HEK293 (cell line): ENCODE data around the gene PTPRCAP.

Experiments used
- CTCF ChIA-PET: fragments of 350-600 bp; formaldehyde crosslinking; extraction: SDS; loops from one replicate; lab custom pipeline; 2021; ENCODE audit warnings: antibody characterized with exemption; lab: Yijun Ruan, JAX
- POLR2A ChIA-PET: fragments of 300-600 bp; formaldehyde crosslinking; extraction: SDS; loops from one replicate; lab custom pipeline; 2020; ENCODE audit warnings: antibody characterized with exemption, inconsistent platforms; lab: Yijun Ruan, JAX
- H3K27ac ChIP-seq: fragments of 200-500 bp; sonication (Bioruptor generic); 2 replicates; pipeline ENCODE4 v1.5.1; 2014; ENCODE audit warnings: low read depth, low read length, control low read depth, inconsistent platforms; ENCODE audit errors: extremely low read depth
- H3K36me3 ChIP-seq, 2 experiments: fragments of 200-500 bp in 1 of 2; sonication (Bioruptor generic) in 1 of 2; 1 replicate in 1 of 2; 2 replicates in 1 of 2; pipeline ENCODE4 v1.5.1; 2014 to 2017; ENCODE audit warnings: inconsistent platforms in 2 of 2, low read length in 2 of 2; ENCODE audit not compliant: control insufficient read depth in 2 of 2, insufficient read depth in 1 of 2
- H3K4me1 ChIP-seq: fragments of 200-500 bp; sonication (Bioruptor generic); 2 replicates; pipeline ENCODE4 v1.5.1; 2014; ENCODE audit warnings: mild to moderate bottlenecking, low read length, inconsistent platforms; ENCODE audit not compliant: control insufficient read depth, insufficient read depth
- H3K4me3 ChIP-seq: 2 replicates; pipeline ENCODE4 v1.5.1; 2011; ENCODE audit warnings: low read depth, mild to moderate bottlenecking, control low read depth, low read length, moderate library complexity
- H3K9me3 ChIP-seq: fragments of 200-500 bp; sonication (Bioruptor generic); 2 replicates; pipeline ENCODE4 v1.5.1; 2014; ENCODE audit warnings: low read depth, low read length, inconsistent platforms; ENCODE audit not compliant: control insufficient read depth, insufficient read depth
- GFI1B ChIP-seq: fragments of 450-650 bp; formaldehyde crosslinking; IDR thresholded peaks from 2 replicates; pipeline ENCODE4 v1.5.1; 2016; ENCODE audit warnings: missing biosample characterization, missing genetic modification characterization
- GLIS1 ChIP-seq: fragments of 450-650 bp; formaldehyde crosslinking; IDR thresholded peaks from 2 replicates; pipeline ENCODE4 v1.5.1; 2016; ENCODE audit warnings: missing biosample characterization, missing genetic modification characterization
- KLF10 ChIP-seq: fragments of 450-650 bp; IDR thresholded peaks from 2 replicates; pipeline ENCODE4 v1.5.1; 2018; ENCODE audit warnings: missing biosample characterization, mild to moderate bottlenecking, missing genetic modification characterization
- KLF9 ChIP-seq: fragments of 450-650 bp; formaldehyde crosslinking; IDR thresholded peaks from 2 replicates; pipeline ENCODE4 v1.5.1; 2016; ENCODE audit warnings: missing biosample characterization, missing genetic modification characterization, low read depth
- TCF7L2 ChIP-seq: IDR thresholded peaks from 2 replicates; pipeline ENCODE4 v1.6.1; 2011; ENCODE audit warnings: low read depth, mild to moderate bottlenecking, inconsistent platforms, low read length, moderate library complexity, borderline replicate concordance
- TRIM28 ChIP-seq: IDR thresholded peaks from 2 replicates; pipeline ENCODE4 v1.6.1; 2011; ENCODE audit warnings: low read length, control low read depth, borderline replicate concordance
- ZNF140 ChIP-seq: fragments of 450-650 bp; formaldehyde crosslinking; IDR thresholded peaks from 2 replicates; pipeline ENCODE4 v1.5.1; 2016; ENCODE audit warnings: missing biosample characterization, missing genetic modification characterization
- ZNF146 ChIP-seq: fragments of 450-650 bp; formaldehyde crosslinking; IDR thresholded peaks from 2 replicates; pipeline ENCODE4 v1.5.1; 2016; ENCODE audit warnings: missing biosample characterization, missing genetic modification characterization
- ZNF2 ChIP-seq: fragments of 450-650 bp; formaldehyde crosslinking; IDR thresholded peaks from 2 replicates; pipeline ENCODE4 v1.5.1; 2016; ENCODE audit warnings: missing biosample characterization, missing genetic modification characterization
- ZNF341 ChIP-seq: fragments of 450-650 bp; formaldehyde crosslinking; IDR thresholded peaks from 2 replicates; pipeline ENCODE4; 2016; ENCODE audit warnings: low read depth, missing biosample characterization, missing genetic modification characterization
- ZNF354C ChIP-seq: fragments of 450-650 bp; formaldehyde crosslinking; IDR thresholded peaks from 2 replicates; pipeline ENCODE4 v1.5.1; 2016; ENCODE audit warnings: missing biosample characterization, missing genetic modification characterization, low read depth, borderline replicate concordance
- ZNF37A ChIP-seq: fragments of 450-650 bp; IDR thresholded peaks from 2 replicates; pipeline ENCODE4 v1.5.1; 2018; ENCODE audit warnings: missing biosample characterization, missing genetic modification characterization
- ZNF529 ChIP-seq: fragments of 450-650 bp; formaldehyde crosslinking; IDR thresholded peaks from 2 replicates; pipeline ENCODE4 v1.5.1; 2017; ENCODE audit warnings: missing genetic modification characterization, missing biosample characterization; ENCODE audit not compliant: insufficient replicate concordance
- ZNF600 ChIP-seq: fragments of 450-650 bp; formaldehyde crosslinking; IDR thresholded peaks from 2 replicates; pipeline ENCODE4 v1.5.1; 2016; ENCODE audit warnings: missing biosample characterization, missing genetic modification characterization
- ZNF654 ChIP-seq: fragments of 450-650 bp; formaldehyde crosslinking; IDR thresholded peaks from 2 replicates; pipeline ENCODE4 v1.5.1; 2016; ENCODE audit warnings: low read depth, missing biosample characterization, missing genetic modification characterization
- TF ChIP-seq, protein P1 (sequence below): fragments of 450-650 bp; formaldehyde crosslinking; IDR thresholded peaks from 2 replicates; pipeline ENCODE4 v1.5.1; 2016; ENCODE audit warnings: missing biosample characterization, missing genetic modification characterization, borderline replicate concordance
- TF ChIP-seq, protein P2 (sequence below): fragments of 450-650 bp; formaldehyde crosslinking; IDR thresholded peaks from 2 replicates; pipeline ENCODE4 v1.5.1; 2017; ENCODE audit warnings: missing biosample characterization, missing genetic modification characterization
- TF ChIP-seq, protein P3 (sequence below): fragments of 450-650 bp; formaldehyde crosslinking; optimal IDR thresholded peaks from 2 replicates; pipeline ENCODE3; 2016; ENCODE audit warnings: missing biosample characterization, mild to moderate bottlenecking, missing genetic modification characterization
- TF ChIP-seq, protein P4 (sequence below): fragments of 450-650 bp; formaldehyde crosslinking; IDR thresholded peaks from 2 replicates; pipeline ENCODE4 v1.5.1; 2016; ENCODE audit warnings: missing biosample characterization, missing genetic modification characterization
- TF ChIP-seq, protein P5 (sequence below): fragments of 450-650 bp; formaldehyde crosslinking; IDR thresholded peaks from 2 replicates; pipeline ENCODE4 v1.5.0; 2017; ENCODE audit warnings: missing biosample characterization, missing genetic modification characterization, borderline replicate concordance

PTPRCAP gene

DNA sequence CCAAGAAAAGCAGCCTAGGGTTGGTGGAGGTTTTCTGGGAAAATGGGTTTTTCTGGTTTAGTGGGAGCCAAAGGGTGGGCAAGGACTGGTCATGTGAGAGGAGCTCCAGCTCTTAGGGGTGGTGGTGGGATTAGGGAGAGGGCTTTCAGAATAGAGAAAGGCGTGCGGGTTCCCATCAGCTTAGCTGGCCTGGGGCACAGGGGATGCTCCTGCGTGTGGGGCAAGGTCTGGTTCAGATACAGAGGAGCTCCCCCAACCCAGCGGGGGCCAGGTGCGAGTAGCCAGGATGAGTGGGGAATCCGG, 30.9 kb upstream of the PTPRCAP start:
- POLR2A ChIA-PET: interaction anchor here (0.5 to 2.8 kb wide), 10 partner anchors 8 to 98 kb away, joined by 3 to 23 read pairs (median 5); partner anchors contain the start of genes AIP, PITPNM1, PPP1CA and PTPRCAP

DNA sequence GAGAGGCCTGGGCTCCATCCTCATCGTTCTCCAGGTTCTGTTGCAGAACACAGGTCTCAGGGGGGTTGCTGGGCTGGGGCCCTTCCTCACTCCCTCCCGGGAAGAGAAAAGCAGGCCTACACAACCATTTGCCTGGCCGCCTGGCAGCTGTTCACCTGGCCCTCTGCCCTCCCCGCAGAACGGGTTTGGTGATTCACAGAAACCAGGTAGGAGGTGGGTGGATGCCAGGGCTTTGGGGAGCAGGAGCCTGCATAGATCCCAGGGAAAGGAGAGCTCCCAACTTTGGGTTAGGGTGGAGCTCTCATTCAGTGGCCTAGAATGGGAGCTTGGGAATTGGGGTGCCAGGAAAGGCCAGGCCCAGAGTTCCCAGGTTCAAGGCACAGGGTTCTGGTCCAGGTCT, 30.6 kb upstream of the PTPRCAP start:
- ChIA-PET POLR2A (interaction anchor here (0.5 to 2.8 kb wide), 10 partner anchors 8 to 481 kb away, joined by 3 to 23 read pairs (median 5); partner anchors contain the start of genes AIP, PITPNM1, PPP1CA and PTPRCAP), CTCF (interaction anchor here (1.0 to 1.9 kb wide), 3 partner anchors 17 to 79 kb away, joined by 6 to 10 read pairs (median 10); partner anchors contain the start of gene PPP1CA)
- no peaks in the 10 kb centered on the region; the same call in 1 of the 2 replicates for H3K4me1 ChIP-seq
- no peaks in the 10 kb centered on the region for H3K9me3 ChIP-seq
- TF ChIP-seq GLIS1: 0 out of 2 replicates have a peak, but pooled peaks have one; percentile 2
- TF ChIP-seq, protein P1, sequence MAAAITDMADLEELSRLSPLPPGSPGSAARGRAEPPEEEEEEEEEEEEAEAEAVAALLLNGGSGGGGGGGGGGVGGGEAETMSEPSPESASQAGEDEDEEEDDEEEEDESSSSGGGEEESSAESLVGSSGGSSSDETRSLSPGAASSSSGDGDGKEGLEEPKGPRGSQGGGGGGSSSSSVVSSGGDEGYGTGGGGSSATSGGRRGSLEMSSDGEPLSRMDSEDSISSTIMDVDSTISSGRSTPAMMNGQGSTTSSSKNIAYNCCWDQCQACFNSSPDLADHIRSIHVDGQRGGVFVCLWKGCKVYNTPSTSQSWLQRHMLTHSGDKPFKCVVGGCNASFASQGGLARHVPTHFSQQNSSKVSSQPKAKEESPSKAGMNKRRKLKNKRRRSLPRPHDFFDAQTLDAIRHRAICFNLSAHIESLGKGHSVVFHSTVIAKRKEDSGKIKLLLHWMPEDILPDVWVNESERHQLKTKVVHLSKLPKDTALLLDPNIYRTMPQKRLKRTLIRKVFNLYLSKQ: no peak
- TF ChIP-seq ZNF37A (tag by site-specific recombination): no peak
- TF ChIP-seq, protein P2, sequence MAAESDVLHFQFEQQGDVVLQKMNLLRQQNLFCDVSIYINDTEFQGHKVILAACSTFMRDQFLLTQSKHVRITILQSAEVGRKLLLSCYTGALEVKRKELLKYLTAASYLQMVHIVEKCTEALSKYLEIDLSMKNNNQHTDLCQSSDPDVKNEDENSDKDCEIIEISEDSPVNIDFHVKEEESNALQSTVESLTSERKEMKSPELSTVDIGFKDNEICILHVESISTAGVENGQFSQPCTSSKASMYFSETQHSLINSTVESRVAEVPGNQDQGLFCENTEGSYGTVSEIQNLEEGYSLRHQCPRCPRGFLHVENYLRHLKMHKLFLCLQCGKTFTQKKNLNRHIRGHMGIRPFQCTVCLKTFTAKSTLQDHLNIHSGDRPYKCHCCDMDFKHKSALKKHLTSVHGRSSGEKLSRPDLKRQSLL (tag by site-specific recombination): 0 out of 2 replicates have a peak, but pooled peaks have one; percentile 59
- peak; percentile 66 for TF ChIP-seq ZNF341 (tag by site-specific recombination)
- H3K36me3 ChIP-seq: no peaks in the 10 kb centered on the region
- H3K4me3 ChIP-seq: peak overlapping the region; percentile 71
- no peak overlapping the region; the same call in 1 of the 2 replicates for H3K27ac ChIP-seq

More for the DNA sequence above, 30.9 kb upstream of the PTPRCAP start:
- CTCF ChIA-PET: interaction anchor here (1.6 to 1.9 kb wide), 2 partner anchors 67 to 80 kb away, joined by 10 read pairs; partner anchors contain the start of gene PPP1CA
- Histone ChIP-seq H3K4me1 (no peaks in the 10 kb centered on the region; the same call in 1 of the 2 replicates), H3K9me3 (no peaks in the 10 kb centered on the region), H3K27ac (peak overlapping the region; percentile 47; the same call in 1 of the 2 replicates), H3K4me3 (peak overlapping the region; percentile 71), H3K36me3 (no peaks in the 10 kb centered on the region)
- TF ChIP-seq ZNF654 (tag by site-specific recombination): no peak
- TF ChIP-seq ZNF146 (tag by site-specific recombination): no peak
- no peak for TF ChIP-seq ZNF354C (tag by site-specific recombination)
- no peak for TF ChIP-seq ZNF140 (tag by site-specific recombination)
- TF ChIP-seq TCF7L2: no peak
- TF ChIP-seq KLF9: no peak
- TF ChIP-seq GFI1B (tag by site-specific recombination): no peak

DNA sequence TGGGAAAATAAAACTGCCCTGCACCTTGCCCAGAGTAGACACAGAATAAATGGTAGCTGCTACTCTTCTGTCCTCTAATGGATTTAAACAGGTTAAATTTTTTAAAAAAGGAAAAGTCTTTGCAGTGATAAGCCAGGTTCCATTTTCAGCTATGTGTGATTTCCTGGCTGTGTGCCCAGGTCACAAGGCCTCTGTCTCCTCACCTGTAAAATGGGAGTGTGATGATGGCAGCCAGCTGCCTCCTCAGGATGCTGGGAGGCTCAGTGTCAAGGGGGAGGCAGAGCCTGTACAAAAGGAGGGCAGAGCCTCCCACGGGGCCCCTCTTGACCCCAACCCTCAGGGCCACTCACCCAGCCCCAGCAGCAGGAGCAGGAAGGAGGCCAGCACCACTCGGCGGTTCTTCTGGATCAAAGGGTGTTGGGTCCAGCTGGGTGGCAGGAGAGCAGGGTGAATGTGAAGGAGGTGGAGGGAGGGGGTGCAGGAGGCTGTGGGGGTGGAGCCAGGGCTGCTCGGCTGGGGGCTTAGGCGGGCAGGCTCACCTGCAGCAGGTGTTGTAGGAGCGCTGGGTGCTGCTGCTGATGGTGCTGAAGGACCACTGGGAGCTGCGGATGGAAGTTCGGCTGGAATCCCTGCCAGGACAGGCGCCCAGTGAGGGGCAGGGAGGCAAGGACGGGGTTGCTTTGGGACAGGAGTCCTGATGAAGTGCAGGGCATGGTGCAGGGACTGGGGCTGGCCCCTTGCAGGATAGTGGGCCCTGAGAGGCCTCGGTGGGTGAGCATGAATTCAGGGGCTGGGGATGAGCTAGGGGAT, 29.7 kb upstream of the PTPRCAP start:
- ChIA-PET CTCF (interaction anchor here (0.6 to 1.6 kb wide), 3 partner anchors 18 to 125 kb away, joined by 4 to 10 read pairs (median 6); partner anchors contain the start of gene PPP1CA), POLR2A (interaction anchor here (0.5 to 2.8 kb wide), 4 partner anchors 16 to 480 kb away, joined by 3 to 23 read pairs (median 11); partner anchors contain the start of genes AIP, PPP1CA and PTPRCAP)
- Histone ChIP-seq H3K9me3 (no peaks in the 10 kb centered on the region), H3K4me1 (no peaks in the 10 kb centered on the region; the same call in 1 of the 2 replicates), H3K4me3 (no peak overlapping the region), H3K27ac (no peak overlapping the region), H3K36me3 (no peaks in the 10 kb centered on the region)
- TF ChIP-seq, protein P3, sequence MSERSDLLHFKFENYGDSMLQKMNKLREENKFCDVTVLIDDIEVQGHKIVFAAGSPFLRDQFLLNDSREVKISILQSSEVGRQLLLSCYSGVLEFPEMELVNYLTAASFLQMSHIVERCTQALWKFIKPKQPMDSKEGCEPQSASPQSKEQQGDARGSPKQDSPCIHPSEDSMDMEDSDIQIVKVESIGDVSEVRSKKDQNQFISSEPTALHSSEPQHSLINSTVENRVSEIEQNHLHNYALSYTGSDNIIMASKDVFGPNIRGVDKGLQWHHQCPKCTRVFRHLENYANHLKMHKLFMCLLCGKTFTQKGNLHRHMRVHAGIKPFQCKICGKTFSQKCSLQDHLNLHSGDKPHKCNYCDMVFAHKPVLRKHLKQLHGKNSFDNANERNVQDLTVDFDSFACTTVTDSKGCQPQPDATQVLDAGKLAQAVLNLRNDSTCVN (tag by site-specific recombination): no peak
- TF ChIP-seq KLF10 (tag by site-specific recombination): no peak
- TF ChIP-seq, protein P4, sequence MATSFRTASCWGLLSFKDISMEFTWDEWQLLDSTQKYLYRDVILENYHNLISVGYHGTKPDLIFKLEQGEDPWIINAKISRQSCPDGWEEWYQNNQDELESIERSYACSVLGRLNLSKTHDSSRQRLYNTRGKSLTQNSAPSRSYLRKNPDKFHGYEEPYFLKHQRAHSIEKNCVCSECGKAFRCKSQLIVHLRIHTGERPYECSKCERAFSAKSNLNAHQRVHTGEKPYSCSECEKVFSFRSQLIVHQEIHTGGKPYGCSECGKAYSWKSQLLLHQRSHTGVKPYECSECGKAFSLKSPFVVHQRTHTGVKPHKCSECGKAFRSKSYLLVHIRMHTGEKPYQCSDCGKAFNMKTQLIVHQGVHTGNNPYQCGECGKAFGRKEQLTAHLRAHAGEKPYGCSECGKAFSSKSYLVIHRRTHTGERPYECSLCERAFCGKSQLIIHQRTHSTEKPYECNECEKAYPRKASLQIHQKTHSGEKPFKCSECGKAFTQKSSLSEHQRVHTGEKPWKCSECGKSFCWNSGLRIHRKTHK (tag by site-specific recombination): no peak
- no peak for TF ChIP-seq ZNF2 (tag by site-specific recombination)
- TF ChIP-seq, protein P5, sequence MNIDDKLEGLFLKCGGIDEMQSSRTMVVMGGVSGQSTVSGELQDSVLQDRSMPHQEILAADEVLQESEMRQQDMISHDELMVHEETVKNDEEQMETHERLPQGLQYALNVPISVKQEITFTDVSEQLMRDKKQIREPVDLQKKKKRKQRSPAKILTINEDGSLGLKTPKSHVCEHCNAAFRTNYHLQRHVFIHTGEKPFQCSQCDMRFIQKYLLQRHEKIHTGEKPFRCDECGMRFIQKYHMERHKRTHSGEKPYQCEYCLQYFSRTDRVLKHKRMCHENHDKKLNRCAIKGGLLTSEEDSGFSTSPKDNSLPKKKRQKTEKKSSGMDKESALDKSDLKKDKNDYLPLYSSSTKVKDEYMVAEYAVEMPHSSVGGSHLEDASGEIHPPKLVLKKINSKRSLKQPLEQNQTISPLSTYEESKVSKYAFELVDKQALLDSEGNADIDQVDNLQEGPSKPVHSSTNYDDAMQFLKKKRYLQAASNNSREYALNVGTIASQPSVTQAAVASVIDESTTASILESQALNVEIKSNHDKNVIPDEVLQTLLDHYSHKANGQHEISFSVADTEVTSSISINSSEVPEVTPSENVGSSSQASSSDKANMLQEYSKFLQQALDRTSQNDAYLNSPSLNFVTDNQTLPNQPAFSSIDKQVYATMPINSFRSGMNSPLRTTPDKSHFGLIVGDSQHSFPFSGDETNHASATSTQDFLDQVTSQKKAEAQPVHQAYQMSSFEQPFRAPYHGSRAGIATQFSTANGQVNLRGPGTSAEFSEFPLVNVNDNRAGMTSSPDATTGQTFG (tag by site-specific recombination): no peak
- TF ChIP-seq ZNF529: no peak
- TF ChIP-seq ZNF600 (tag by site-specific recombination): no peak
- TF ChIP-seq TRIM28: no peak
